NCI-H2107 (cell line): ENCODE results near the gene SLC22A23.
A peak's percentile ranks its signal among the peaks of the same experiment; 100 is the strongest.

Experiments
- DNase-seq: peaks from one replicate; lab custom pipeline; 2025; lab: John Stamatoyannopoulos, UW

The SLC22A23 gene

DNA sequence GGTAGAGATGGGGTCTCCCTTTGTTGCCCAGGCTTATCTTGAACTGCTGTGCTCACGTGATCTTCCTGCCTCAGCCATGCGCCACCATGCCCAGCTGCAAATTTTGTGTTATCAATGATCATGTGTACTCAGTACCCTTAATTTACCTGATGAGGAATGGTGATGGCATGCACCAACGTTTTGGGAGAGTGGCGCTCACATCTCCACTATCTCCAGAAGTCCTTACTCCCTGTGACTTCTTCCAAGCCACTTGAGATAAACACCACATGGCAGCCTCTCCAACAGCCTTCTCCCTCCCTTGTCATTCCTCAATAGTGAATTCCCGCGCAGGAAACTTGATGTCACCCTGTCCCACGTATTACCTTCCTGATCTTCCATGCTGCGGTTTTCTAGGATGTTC is 140.0 kb downstream of the SLC22A23 start:
- no peak for DNase-seq

DNA sequence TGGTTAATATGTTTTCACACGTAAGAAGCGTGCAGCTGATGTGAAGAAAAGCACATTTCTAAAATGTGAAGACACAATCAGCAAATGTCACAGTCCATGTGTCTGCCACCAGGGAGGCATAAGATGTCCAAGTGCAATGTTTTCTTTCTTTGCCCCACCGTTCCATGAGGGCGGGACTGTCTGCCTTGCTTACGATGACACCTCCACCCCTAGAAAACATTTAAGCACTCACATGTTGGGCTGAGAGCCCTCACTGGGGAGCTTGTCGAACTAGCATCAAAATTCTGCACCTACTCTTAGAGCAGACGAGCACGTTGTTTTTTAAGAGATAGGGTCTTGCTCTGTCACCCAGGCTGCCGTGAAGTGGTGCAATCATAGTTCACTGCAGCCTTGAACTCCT is 140.5 kb downstream of the SLC22A23 start:
- no peak for DNase-seq

DNA sequence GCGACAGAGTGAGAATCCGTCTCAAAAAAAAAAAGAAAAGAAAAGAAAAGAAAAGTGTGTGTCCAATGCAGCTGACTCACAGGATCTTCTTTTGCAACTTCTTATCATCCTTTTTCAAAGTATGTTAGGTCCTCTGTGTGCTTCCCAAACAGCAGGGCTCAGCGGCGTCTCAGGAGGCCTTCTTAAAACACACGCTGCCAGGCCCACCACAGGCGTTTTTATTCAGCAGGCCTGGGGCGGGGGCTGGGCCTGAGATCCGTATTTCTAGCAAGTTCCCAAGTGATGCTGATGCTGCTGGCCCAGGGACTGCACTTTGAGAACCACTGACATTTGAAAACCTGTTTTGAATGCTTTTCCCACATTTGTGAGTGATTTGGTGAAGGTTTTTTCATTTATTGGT is 141.0 kb downstream of the SLC22A23 start:
- DNase-seq: no peak

DNA sequence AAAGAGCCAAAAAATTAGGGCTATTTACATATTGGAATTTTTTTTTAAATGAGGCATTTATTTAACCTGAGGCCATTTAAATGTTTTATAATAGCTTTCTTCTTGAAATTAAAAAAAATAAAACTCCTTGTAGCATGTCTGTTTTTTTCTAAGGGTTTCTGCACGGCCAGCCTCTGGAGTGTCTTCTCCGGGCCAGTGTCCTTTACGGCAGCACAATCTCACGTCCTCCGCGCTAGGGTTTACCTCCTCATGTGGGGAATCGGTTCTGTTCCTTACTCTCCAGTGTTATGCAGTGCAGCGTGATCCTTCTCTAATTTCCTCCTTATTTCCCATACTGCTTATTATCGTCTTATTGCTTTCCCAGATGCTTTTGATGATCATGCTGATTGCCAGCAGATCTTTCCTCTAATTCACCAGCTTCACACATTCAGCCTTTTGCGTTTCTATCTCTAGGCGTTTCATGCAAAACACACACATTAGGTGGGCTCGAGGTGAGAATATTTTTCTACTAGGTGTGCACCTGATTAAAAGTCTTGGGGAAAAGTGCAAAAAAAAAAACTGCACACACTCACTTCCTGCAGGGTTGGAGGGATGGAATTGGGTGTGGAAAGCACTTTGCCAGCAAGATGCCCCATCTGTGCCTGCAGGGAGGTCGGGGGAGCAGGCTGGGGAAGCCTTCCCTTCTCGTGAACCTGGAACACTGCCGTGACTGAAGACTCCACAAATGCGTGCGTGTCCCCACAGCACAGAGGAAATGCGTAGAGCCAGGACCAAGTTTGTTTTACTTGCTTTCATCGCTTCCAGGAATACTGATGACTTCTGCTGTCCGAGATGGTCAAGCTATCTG is 142.0 kb downstream of the SLC22A23 start:
- no peak for DNase-seq

DNA sequence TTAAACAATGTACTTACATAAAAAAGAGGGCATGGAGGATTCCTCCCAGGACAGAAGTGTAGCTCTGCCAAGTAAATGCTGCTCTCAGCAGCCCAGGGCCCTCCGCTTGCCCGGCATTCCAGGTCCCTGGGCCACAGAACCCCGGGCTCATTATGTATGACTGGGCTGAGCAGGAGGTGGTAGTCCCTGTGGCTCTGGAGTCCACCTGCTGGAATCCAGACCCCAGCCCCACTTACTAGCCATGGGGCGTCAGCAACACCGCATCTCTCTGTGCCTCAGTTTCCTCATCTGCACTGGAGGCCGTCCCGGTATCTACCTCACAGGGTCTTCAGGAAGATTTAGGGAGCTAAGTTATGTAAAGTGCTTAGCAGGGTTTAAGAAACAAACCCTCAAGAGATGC is 142.7 kb downstream of the SLC22A23 start:
- DNase-seq: no peak

DNA sequence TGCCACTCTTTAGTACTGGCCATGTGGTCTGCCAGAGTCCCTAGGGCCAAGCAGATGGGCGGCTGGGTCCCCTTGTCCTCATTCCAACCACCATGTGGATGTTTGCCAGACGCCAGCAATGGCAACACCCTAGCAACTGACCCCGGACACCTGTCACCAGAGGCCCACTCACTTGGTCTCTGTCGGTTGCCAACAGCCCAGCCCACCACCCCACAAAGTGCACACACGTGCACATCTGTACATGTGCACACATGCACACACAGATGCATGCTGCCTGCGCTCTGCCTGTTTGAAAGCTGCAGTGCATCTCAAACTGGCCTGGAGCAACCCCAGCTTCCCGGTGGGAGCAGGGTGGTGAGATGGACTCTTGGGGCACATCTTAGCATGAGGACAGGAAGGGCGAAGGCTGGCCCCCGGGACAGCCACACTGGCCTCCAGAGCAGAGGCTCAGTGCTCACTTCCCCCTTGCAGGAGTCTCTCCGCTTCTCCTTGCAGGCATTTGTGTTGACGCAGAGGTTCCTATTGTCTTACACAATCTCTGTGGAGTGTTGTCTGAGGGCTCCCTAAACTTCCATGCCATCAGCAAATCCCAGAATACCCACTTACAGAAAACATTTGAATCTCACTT is 144.1 kb downstream of the SLC22A23 start:
- no peak for DNase-seq

DNA sequence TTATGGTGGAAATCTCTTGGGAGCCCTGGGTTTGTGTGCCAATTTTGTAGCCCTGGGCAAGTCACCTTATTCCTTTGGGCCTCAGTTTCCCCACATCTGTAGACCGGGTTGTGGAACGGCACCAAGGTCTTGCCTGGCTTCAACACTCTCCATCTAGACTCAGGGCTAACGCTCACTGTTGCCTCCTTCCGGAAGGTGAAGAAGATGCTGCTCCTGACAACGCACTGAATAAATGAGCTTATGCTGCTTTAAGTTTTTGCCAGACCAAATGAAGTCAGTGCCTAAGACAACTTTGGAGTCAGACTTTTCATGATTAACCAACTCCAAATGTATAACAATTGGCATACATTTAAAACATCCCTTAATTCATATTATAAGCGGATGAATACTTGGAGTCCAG is 145.0 kb downstream of the SLC22A23 start:
- no peak for DNase-seq

DNA sequence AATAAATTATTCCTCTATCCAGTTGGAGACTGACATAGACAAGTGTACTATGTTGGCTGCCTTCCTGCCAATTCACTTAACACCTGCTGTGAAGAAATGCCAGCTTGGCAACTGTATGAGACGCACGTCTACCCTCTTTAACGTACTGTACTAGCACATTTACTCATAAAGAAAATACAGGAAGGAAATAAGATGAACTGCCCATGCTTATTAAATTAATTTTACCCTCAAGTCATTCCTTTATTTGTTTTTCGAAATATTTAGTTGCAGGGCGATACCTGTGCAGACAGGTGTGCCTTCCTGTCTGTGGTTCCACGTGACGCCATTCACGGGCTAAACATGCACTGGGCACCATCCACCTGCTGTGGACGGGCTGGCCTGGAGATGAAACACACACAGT is 146.1 kb downstream of the SLC22A23 start:
- no peak for DNase-seq

DNA sequence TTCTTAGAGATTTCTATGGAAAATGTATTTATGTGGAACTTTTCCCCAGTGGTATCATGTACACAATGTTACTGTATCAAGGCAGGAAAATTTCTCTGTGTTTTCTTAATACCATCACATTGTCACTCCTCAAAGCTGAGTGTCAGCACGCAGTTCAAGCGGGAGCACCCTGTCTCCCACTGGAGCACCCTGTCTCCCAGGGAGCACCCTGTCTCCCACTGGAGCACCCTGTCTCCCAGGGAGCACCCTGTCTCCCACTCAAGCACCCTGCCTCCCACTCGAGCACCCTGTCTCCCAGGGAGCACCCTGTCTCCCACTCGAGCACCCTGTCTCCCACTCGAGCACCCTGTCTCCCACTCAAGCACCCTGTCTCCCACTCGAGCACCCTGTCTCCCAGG is 146.8 kb downstream of the SLC22A23 start:
- DNase-seq: no peak

DNA sequence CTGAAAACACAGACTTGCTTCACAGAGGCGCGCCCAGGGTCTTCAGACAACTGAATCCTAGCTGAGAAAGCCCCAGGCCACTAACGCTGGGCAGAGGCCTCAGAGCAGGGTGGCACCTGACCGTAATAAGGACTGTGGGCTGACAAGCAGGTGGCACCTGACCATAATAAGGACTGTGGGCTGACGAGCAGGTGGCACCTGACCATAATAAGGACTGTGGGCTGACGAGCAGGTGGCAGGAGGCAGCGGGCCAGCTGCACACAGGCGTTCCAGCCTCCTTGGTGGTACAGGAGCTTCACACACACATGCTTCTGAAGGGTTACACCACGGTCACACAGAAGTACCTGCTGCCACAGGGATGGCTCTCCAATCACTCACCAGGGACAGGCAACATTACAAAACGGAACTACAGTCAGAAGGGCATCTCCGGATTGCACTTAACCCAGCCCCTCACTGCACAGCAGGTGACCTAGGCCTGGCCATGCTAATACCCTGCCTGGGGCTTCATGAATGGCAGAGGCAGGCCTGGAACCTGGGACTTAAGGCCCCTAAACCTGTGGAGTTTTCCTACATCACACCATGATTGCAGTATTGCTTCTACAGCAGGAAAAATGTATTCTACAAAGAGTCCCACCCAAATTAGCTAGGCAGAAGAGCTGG is 147.3 kb downstream of the SLC22A23 start:
- DNase-seq: peak; percentile 60

DNA sequence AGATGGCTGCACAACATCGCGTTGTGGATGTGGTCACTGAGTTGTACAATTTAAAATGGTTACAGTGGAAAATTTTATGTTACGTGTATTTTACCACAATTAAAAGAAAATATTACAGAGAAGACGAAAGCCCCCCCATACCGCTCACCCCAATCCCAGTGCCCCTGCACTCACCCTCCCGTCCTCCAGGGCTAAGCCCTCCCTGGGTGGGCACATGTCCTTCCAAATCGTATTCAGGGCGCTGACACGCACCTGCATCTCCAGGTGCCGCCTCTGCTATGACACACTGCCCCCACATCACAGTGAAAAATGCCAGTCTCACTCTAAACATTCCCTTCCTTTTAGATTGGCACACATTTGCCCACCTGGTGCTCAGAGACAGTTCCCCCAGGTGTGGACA is 148.7 kb downstream of the SLC22A23 start:
- no peak for DNase-seq

DNA sequence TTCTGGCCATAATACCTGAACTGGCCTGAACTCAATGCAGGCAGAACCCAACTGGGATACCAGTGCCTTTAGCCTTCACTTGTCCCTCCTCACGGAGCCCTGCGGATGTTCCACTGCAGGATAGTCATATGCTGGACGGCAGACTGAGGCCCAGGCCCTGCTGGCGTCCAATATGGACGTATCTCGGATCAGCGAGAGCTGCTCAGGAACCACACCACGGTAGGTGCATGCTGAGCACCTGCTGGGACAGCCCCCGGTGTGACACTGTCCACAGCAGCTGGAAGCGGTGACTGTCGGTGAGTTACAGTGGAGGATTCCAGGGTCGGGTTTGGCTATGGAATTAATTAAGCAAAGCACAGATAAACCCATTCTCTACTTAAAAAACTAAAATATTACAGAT is 149.4 kb downstream of the SLC22A23 start:
- no peak for DNase-seq

DNA sequence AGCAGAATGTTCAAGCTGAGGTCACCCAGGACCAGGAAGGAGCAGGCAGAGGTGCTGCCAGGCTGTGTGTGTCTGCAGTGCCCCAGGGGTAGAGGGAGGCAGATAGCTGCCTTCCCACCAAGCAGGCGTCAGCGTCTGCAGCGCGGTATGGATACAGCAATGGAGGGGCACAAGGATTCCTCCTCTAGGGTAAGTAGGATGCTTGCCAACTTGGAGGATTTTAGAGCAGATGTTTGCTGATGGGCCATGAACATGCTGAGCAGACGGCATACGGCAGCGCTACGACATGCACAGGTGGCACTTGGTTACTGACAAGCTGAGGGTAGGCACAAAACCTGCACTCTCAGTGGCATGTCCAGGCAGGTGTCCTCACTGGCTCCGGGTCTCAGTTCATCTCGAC is 150.0 kb downstream of the SLC22A23 start:
- DNase-seq: no peak

DNA sequence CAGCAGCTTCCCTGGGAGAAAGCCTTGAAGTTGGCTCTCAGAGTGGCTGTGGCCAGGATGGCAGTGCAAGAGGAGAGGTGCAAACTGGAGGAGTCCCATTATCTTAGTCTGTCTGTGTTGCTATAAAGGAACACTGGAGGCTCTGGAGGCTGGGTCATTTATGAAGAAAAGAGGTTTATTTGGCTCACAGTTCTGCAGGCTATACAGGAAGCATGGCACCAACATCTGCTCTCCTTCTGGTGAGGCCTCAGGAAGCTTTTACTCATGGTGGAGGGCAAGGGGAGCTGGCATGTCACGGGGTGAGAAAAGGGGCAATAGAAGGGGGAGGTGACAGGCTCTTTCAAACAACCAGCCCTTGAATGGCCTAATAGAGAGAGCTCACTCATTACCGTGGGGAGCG is 151.0 kb downstream of the SLC22A23 start:
- DNase-seq: no peak

DNA sequence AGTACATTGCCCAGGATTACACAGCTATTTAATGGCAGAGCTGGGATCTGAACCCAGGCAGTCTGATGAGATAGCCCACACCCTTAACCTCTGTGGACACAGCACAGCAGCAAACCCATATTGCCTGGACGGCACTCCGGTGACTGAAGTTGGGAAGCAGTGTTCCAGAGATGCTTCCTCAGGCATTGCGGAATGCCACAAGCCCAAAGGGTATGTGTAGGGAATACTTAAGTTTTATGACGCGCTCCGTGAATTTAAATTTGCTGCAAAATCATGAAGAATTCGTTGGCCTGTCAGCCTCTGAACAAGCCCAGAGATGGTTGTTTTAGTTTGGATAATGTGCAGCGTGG is 151.7 kb downstream of the SLC22A23 start:
- no peak for DNase-seq

DNA sequence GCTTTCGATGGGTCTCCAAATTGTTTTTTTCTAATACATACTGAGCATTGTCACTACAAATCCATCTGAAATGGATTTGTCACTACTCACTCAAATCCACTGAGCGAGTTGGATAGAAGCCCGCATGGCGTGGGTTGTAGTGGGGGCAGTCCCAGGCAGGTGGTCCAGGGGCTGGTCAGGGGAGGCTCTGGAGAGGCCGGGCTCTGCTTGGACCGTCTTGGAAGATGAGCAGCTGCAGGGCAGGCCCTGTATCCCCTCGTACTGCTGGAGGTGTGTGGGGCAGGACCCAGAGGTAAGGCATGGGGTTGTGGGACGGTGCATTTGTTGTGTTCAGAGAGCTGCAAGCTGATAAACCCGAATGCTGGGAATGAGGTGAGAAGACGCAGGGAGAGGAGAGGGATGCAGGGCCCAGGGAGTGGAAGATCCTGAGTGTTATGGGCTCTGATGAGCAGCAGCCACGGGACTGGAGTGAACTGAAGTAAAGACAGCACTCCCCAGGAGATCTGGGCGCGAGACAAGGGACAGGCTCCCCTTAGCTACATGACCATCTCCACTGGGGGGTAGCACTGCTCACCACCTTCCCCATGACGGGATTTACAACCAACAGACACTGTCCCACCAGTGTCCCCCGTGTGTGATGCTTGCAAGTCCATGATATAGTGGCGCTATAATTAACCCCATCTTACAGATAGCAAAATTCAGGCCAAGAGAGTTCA is 152.2 kb downstream of the SLC22A23 start:
- no peak for DNase-seq

DNA sequence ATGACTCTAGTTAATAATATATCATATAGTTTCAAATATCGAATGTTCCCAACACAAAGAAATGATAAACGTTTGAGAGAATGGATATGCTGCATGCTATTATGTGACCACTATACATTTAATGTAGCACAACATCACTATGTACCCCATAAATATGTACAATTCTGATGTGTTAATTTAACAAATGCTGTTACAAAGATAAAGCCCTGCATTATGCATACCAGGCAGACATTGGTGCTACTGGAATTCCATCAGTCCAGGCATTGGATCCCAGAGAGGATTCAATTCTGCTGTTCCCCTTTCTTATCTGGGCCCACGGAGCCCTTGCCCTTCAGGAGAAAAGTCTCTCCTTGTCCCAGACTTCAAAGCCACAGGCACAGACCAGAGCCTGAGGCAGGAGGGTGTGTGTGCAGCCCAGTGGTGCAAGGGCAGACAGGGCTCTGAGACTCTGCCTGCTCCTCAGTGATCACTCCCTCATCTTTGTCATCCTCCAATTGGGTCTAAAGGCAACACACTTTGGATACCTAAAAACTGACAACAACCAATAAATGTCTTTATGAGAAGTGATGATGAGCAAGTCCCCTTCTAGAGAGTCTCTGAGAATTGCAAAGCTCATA is 152.9 kb downstream of the SLC22A23 start:
- no peak for DNase-seq

DNA sequence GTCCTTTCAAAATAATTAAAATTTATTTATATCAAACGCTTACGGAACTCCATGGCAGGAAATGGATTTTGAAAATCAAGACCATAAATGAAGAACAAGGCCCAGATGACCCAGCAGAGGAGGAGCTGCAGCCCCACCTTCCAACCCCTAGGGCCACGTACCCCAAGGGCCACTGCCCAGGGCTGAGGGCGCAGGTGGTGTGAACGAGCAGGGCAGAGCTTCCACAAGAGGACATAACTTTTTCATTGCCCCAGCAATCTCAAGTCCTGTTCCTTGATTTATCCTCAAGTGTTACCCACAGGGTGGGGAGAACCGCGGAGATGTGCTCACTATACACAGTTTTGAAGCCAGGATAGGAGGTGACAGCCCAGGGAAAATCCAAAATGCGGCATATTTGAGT is 155.3 kb downstream of the SLC22A23 start:
- no peak for DNase-seq

DNA sequence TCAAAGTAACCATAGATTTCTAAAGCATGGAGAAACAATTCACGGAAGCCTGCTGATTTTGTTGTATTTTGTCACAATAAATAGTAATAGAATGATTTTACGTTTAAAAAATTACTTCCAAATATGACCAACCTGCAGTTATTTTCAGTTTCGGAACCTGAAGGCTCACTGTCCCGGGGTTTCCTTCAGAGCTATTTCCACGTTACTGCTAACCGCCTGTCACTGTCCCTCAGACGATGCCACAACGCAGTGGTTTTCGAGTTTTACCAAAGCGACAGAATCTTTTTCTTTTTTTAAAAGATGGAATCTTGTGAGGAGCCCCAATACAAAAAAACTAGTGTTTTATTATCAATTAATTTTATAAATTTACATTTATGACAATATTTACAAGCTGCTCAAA is 157.6 kb downstream of the SLC22A23 start:
- no peak for DNase-seq

DNA sequence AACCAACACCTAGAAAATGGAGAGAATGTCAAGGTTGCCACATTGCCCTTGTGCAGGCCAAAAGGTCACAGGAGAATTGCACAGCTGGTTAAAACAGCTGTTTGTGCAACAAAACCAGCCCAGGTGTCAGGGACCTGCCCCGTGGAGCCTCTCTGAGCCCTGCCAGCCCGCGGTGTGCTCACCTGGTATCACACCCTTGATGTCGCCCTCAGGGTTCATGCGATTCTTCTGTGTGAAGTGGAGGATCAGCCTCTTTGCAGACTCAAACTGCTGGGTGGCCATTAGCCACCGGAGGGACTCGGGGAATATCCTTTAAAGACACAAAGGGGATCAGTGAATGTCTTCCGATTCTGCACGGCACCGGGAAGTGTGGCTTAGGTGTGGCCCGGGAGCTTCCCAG is 158.9 kb downstream of the SLC22A23 start:
- DNase-seq: no peak

DNA sequence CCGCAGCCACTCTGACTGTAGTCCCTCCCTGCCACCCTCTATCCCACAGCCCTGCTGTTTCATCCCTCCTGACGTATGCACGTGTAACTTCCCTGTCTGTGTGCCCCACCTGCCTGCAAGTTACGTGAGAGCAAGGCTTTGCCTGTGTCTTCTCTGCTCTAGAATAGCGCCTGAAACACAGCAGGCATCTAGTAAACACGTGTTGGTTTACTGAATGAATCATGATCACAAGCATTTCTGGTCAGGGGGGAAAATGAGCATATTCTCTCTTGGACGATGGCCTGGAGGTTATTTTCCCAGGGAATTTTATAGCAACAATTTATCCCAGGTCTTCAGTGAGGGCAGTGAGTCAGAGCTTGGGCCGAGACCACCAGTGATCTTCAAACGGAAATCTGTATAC is 159.8 kb downstream of the SLC22A23 start:
- DNase-seq: no peak

DNA sequence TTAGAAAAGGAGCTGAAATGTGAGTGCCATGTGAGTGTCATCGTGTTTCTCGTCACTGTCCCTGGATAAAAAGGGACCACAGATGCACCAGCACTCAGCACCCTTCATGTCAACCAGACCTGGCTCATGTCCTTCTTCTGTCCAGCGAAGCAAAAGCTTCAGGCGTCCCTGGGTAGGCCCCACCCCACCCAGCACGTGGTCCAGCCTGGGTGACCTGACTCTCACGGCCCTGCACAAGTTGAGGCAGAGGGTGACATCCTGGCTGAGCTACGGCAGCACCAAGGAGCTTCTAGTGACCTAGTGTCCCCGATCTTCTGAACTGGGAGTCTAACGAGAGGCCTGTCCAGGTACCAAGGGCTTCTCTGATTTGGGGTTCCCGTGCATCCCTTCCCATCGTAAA is 160.3 kb downstream of the SLC22A23 start:
- no peak for DNase-seq
